ENCODE measurements around the gene GCNT2. TPM values are rescaled to one million over a fixed set of nuclear protein-coding genes. Genes with fewer than 3 reads are reported as not detected.
"Not testable (repeated sequence)": the region's sequence is repeated elsewhere in the genome, so short reads cannot be mapped to it uniquely, and the experiment has no call there.

GCNT2 gene
- polyA plus RNA-seq, 4 donors = 14.3 to 18.3 (median 17.0) TPM

- DNase-seq (ENCODE audit: low read depth in 4 of 4, low spot score in 3 of 4) = no peak
Measured at GRCh38 chr6:10543488-10543887, 22.3 kb downstream of the GCNT2 start.

GRCh38 chr6:10545482-10545881 is 24.3 kb downstream of the GCNT2 start:
- no peak for DNase-seq (ENCODE audit: low read depth in 4 of 4, low spot score in 3 of 4)

GRCh38 chr6:10547809-10548208 is 26.7 kb downstream of the GCNT2 start:
- DNase-seq (ENCODE audit: low read depth in 4 of 4, low spot score in 3 of 4) = no peak

GRCh38 chr6:10550764-10551163 is 29.6 kb downstream of the GCNT2 start:
- DNase-seq (ENCODE audit: low read depth in 4 of 4, low spot score in 3 of 4) = no peak

- DNase-seq (ENCODE audit: low read depth in 4 of 4, low spot score in 3 of 4) = no peak
Measured at GRCh38 chr6:10552270-10552810, 31.2 kb downstream of the GCNT2 start.

- no peak for DNase-seq (ENCODE audit: low read depth in 4 of 4, low spot score in 3 of 4)
Measured at GRCh38 chr6:10553871-10554270, 32.7 kb downstream of the GCNT2 start.

- no peak for DNase-seq (ENCODE audit: low read depth in 4 of 4, low spot score in 3 of 4)
Measured at GRCh38 chr6:10554826-10555225, 33.7 kb downstream of the GCNT2 start.

- no peak for DNase-seq (ENCODE audit: low read depth in 4 of 4, low spot score in 3 of 4)
Measured at GRCh38 chr6:10555625-10556309, 34.6 kb downstream of the GCNT2 start.

GRCh38 chr6:10556589-10556988 is 35.4 kb downstream of the GCNT2 start:
- DNase-seq (ENCODE audit: low read depth in 4 of 4, low spot score in 3 of 4) = no peak

GRCh38 chr6:10556992-10557391 is 35.8 kb downstream of the GCNT2 start:
- no peak for DNase-seq (ENCODE audit: low read depth in 4 of 4, low spot score in 3 of 4)

GRCh38 chr6:10557913-10558312 is 36.8 kb downstream of the GCNT2 start:
- DNase-seq (ENCODE audit: low read depth in 4 of 4, low spot score in 3 of 4) = no peak

GRCh38 chr6:10558565-10558964 is 37.4 kb downstream of the GCNT2 start:
- no peak for DNase-seq (ENCODE audit: low read depth in 4 of 4, low spot score in 3 of 4)

- DNase-seq (ENCODE audit: low read depth in 4 of 4, low spot score in 3 of 4) = peak in 1 of 4 donors; percentile 70
Measured at GRCh38 chr6:10559522-10560152, 38.5 kb downstream of the GCNT2 start.

GRCh38 chr6:10561611-10562199 is 40.6 kb downstream of the GCNT2 start:
- DNase-seq (ENCODE audit: low read depth in 4 of 4, low spot score in 3 of 4) = no peak

GRCh38 chr6:10564975-10565673 is 44.0 kb downstream of the GCNT2 start:
- DNase-seq (ENCODE audit: low read depth in 4 of 4, low spot score in 3 of 4) = no peak

GRCh38 chr6:10565913-10566312 is 44.8 kb downstream of the GCNT2 start:
- DNase-seq (ENCODE audit: low read depth in 4 of 4, low spot score in 3 of 4) = no peak

- DNase-seq (ENCODE audit: low read depth in 4 of 4, low spot score in 3 of 4) = no peak
Measured at GRCh38 chr6:10567256-10568026, 46.3 kb downstream of the GCNT2 start.

GRCh38 chr6:10569392-10570127 is 48.4 kb downstream of the GCNT2 start:
- DNase-seq (ENCODE audit: low read depth in 4 of 4, low spot score in 3 of 4) = no peak

GRCh38 chr6:10575519-10575918 is 54.4 kb downstream of the GCNT2 start:
- DNase-seq (ENCODE audit: low read depth in 4 of 4, low spot score in 3 of 4) = not testable (repeated sequence)

GRCh38 chr6:10576226-10576625 is 55.1 kb downstream of the GCNT2 start:
- DNase-seq (ENCODE audit: low read depth in 4 of 4, low spot score in 3 of 4) = no peak
